ENCODE measurements around the gene SLITRK6. TPM values are rescaled to one million over a fixed set of nuclear protein-coding genes. Genes with fewer than 3 reads are reported as not detected.

SLITRK6 gene
- total RNA-seq, 2 experiments from 2014 or later: not detected

GRCh38 chr13:85797311-85797710 lies 1.9 kb downstream of the SLITRK6 start:
- Histone ChIP-seq H3K27ac (ENCODE audit: low read depth, low read length, poor library complexity, severe bottlenecking) (no peak overlapping the region), H2AFZ (ENCODE audit: low read length) (no peak overlapping the region), H4K20me1 (ENCODE audit: insufficient read depth, low read length) (no peaks in the 10 kb centered on the region), H3K4me2 (ENCODE audit: low read length) (no peak overlapping the region), H3K9me2 (ENCODE audit: insufficient read depth, low read length) (no peaks in the 10 kb centered on the region), H3K4me3 (ENCODE audit: low read depth, low read length, poor library complexity, severe bottlenecking) (no peak overlapping the region), H3K4me1 (ENCODE audit: insufficient read depth, low read length, poor library complexity, severe bottlenecking) (no peaks in the 10 kb centered on the region), H3K79me2 (ENCODE audit: insufficient read depth, low read depth, low read length) (no peaks in the 10 kb centered on the region), H3K36me3 (ENCODE audit: insufficient read depth, low read length) (no peaks in the 10 kb centered on the region), H3K9me3 (ENCODE audit: low read length) (no peaks in the 10 kb centered on the region)
- TF ChIP-seq, protein P1, sequence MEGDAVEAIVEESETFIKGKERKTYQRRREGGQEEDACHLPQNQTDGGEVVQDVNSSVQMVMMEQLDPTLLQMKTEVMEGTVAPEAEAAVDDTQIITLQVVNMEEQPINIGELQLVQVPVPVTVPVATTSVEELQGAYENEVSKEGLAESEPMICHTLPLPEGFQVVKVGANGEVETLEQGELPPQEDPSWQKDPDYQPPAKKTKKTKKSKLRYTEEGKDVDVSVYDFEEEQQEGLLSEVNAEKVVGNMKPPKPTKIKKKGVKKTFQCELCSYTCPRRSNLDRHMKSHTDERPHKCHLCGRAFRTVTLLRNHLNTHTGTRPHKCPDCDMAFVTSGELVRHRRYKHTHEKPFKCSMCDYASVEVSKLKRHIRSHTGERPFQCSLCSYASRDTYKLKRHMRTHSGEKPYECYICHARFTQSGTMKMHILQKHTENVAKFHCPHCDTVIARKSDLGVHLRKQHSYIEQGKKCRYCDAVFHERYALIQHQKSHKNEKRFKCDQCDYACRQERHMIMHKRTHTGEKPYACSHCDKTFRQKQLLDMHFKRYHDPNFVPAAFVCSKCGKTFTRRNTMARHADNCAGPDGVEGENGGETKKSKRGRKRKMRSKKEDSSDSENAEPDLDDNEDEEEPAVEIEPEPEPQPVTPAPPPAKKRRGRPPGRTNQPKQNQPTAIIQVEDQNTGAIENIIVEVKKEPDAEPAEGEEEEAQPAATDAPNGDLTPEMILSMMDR (conservative IDR thresholded peaks at IDR 0.05; ENCODE audit: low read length): no peak
- TF ChIP-seq EZH2phosphoT487 (IDR thresholded peaks at IDR 0.05; ENCODE audit: borderline replicate concordance, low read depth, low read length): no peak
- BruUV-seq (replicated peaks): no TSS peak
- CTCF ChIA-PET (ENCODE audit: unreplicated experiment): no interaction called here
- DNase-seq (ENCODE audit: low spot score): no peak
- POLR2A ChIA-PET: no interaction called here
- intact Hi-C loops (cut with micrococcal nuclease; ENCODE audit: unreplicated experiment): no loop called here

DNA sequence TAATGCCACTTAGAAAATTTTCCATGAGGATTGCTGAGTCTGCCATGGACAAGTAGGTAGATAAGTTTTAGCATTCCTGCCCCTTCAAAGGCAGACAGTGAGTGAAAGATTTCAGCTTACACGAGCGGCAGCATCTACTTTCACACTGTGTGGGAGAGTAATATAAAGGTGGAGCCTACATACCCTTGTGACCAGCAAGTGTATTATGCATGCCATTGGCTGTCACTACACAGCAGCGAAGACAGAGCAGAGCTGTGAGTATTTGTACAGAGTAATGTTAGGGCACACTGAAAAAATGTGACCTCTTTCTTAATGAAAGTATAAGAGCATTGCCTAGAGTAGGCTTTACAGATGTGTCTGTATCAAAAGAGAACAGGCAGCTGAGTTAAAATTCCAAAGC lies 14.0 kb downstream of the SLITRK6 start:
- H3K27ac ChIP-seq (ENCODE audit: low read depth, low read length, poor library complexity, severe bottlenecking): no peak overlapping the region
- H3K9me2 ChIP-seq (ENCODE audit: insufficient read depth, low read length): no peaks in the 10 kb centered on the region
- CTCF ChIA-PET (ENCODE audit: unreplicated experiment): no interaction called here
- H3K9me3 ChIP-seq (ENCODE audit: low read length): no peaks in the 10 kb centered on the region
- no peak overlapping the region for H3K4me2 ChIP-seq (ENCODE audit: low read length)
- 0 out of 2 replicates have a peak, but pooled peaks cover 3% of the 10 kb centered on the region for H4K20me1 ChIP-seq (ENCODE audit: insufficient read depth, low read length)
- no peak for DNase-seq (ENCODE audit: low spot score)
- no peak overlapping the region for H3K4me3 ChIP-seq (ENCODE audit: low read depth, low read length, poor library complexity, severe bottlenecking)
- H2AFZ ChIP-seq (ENCODE audit: low read length): no peak overlapping the region
- TF ChIP-seq, protein P1 (conservative IDR thresholded peaks at IDR 0.05; ENCODE audit: low read length): no peak
- no peak for TF ChIP-seq EZH2phosphoT487 (IDR thresholded peaks at IDR 0.05; ENCODE audit: borderline replicate concordance, low read depth, low read length)
- intact Hi-C loops (cut with micrococcal nuclease; ENCODE audit: unreplicated experiment): no loop called here
- POLR2A ChIA-PET: interaction anchor here (0.6 to 1.9 kb wide), 4 partner anchors 8 to 29 kb away, joined by 3 to 9 read pairs (median 6); no protein-coding TSS in a partner anchor
- H3K36me3 ChIP-seq (ENCODE audit: insufficient read depth, low read length): no peaks in the 10 kb centered on the region
- H3K79me2 ChIP-seq (ENCODE audit: insufficient read depth, low read depth, low read length): no peaks in the 10 kb centered on the region
- no TSS peak for BruUV-seq (replicated peaks)
- H3K4me1 ChIP-seq (ENCODE audit: insufficient read depth, low read length, poor library complexity, severe bottlenecking): no peaks in the 10 kb centered on the region

DNA sequence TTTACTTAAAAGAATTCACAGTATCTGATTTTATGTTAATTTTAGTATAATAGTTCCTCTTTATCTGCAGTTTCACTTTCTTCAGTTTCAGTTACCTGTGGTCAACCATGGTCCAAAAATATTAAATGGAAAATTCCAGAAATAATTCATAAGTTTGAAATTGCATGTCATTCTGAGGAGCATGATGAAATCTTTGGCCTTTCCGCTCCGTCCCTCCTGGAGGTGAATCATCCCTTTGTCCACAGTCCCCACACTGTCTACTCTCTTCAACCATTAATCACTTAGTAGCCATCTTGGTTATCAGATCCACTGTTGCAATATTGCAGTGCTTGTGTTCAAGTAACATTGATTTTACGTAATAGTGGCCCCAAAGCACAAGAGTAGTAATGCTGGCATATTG lies 26.9 kb downstream of the SLITRK6 start:
- DNase-seq (ENCODE audit: low spot score): peak; percentile 2
- H3K9me3 ChIP-seq (ENCODE audit: low read length): no peaks in the 10 kb centered on the region
- peaks cover 10% of the 10 kb centered on the region for H3K4me1 ChIP-seq (ENCODE audit: insufficient read depth, low read length, poor library complexity, severe bottlenecking)
- no peaks in the 10 kb centered on the region for H3K36me3 ChIP-seq (ENCODE audit: insufficient read depth, low read length)
- H3K9me2 ChIP-seq (ENCODE audit: insufficient read depth, low read length): no peaks in the 10 kb centered on the region
- TF ChIP-seq, protein P1 (conservative IDR thresholded peaks at IDR 0.05; ENCODE audit: low read length): no peak
- no peak for TF ChIP-seq EZH2phosphoT487 (IDR thresholded peaks at IDR 0.05; ENCODE audit: borderline replicate concordance, low read depth, low read length)
- H3K79me2 ChIP-seq (ENCODE audit: insufficient read depth, low read depth, low read length): no peaks in the 10 kb centered on the region
- 0 out of 2 replicates have a peak overlapping the region, but pooled peaks have one; percentile 15 for H2AFZ ChIP-seq (ENCODE audit: low read length)
- H4K20me1 ChIP-seq (ENCODE audit: insufficient read depth, low read length): no peaks in the 10 kb centered on the region
- H3K27ac ChIP-seq (ENCODE audit: low read depth, low read length, poor library complexity, severe bottlenecking): no peak overlapping the region
- intact Hi-C loops (cut with micrococcal nuclease; ENCODE audit: unreplicated experiment): no loop called here
- peak overlapping the region; percentile 24 for H3K4me2 ChIP-seq (ENCODE audit: low read length)
- no peak overlapping the region for H3K4me3 ChIP-seq (ENCODE audit: low read depth, low read length, poor library complexity, severe bottlenecking)
- POLR2A ChIA-PET: no interaction called here
- BruUV-seq (replicated peaks): no TSS peak
- CTCF ChIA-PET (ENCODE audit: unreplicated experiment): no interaction called here

Measured in OCI-LY7 (cell line).